ENCODE measurements around the gene DPCD. TPM values are rescaled to one million over a fixed set of nuclear protein-coding genes. Genes with fewer than 3 reads are reported as not detected.

The DPCD gene
- polyA plus RNA-seq, 1 donor from 2014 or later: 234 TPM

DNA sequence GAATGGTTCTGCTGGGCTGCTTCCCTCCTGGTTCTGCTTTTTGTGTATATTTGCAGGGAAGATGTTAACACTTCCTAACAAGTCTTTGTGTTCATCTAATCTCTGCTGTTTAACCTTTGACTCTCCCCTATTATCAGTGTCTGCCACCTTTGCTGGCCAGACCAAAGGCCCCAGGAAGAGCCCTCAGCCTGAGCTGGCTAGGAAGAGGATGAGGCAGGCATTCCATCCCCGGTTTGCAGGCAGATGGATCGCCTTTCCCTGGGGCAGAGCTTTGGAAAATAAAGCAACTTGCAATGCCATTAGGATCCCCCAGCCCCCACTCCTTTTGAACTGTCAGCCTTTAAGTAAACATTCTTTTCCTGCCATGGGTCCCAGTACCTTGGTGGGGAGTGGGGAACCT, 19.0 kb downstream of the DPCD start:
- H3K9me2 ChIP-seq (ENCODE audit: insufficient read depth, low read length): no peaks in the 10 kb centered on the region
- H3K4me2 ChIP-seq (ENCODE audit: low read length): no peak overlapping the region
- no peak overlapping the region for H2AFZ ChIP-seq (ENCODE audit: low read depth, low read length)
- no peaks in the 10 kb centered on the region for H3K79me2 ChIP-seq (replicated peaks; ENCODE audit: insufficient read depth, low read length)
- TF ChIP-seq, protein P1, sequence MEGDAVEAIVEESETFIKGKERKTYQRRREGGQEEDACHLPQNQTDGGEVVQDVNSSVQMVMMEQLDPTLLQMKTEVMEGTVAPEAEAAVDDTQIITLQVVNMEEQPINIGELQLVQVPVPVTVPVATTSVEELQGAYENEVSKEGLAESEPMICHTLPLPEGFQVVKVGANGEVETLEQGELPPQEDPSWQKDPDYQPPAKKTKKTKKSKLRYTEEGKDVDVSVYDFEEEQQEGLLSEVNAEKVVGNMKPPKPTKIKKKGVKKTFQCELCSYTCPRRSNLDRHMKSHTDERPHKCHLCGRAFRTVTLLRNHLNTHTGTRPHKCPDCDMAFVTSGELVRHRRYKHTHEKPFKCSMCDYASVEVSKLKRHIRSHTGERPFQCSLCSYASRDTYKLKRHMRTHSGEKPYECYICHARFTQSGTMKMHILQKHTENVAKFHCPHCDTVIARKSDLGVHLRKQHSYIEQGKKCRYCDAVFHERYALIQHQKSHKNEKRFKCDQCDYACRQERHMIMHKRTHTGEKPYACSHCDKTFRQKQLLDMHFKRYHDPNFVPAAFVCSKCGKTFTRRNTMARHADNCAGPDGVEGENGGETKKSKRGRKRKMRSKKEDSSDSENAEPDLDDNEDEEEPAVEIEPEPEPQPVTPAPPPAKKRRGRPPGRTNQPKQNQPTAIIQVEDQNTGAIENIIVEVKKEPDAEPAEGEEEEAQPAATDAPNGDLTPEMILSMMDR (IDR thresholded peaks at IDR 0.05; ENCODE audit: poor library complexity, severe bottlenecking): no peak
- TF ChIP-seq TAF1 (IDR thresholded peaks at IDR 0.05; ENCODE audit: low read depth) (no peak), MXI1 (conservative IDR thresholded peaks at IDR 0.05; ENCODE audit: poor library complexity, severe bottlenecking) (no peak), EZH2 (IDR thresholded peaks at IDR 0.05; ENCODE audit: borderline replicate concordance, insufficient read depth, low read length, poor library complexity, severe bottlenecking) (no peak), POLR2AphosphoS5 (IDR thresholded peaks at IDR 0.05) (no peak), RAD21 (conservative IDR thresholded peaks at IDR 0.05) (no peak), SMC3 (conservative IDR thresholded peaks at IDR 0.05; ENCODE audit: poor library complexity) (no peak), EP300 (conservative IDR thresholded peaks at IDR 0.05; ENCODE audit: poor library complexity, severe bottlenecking) (no peak)
- TF ChIP-seq, protein P2, sequence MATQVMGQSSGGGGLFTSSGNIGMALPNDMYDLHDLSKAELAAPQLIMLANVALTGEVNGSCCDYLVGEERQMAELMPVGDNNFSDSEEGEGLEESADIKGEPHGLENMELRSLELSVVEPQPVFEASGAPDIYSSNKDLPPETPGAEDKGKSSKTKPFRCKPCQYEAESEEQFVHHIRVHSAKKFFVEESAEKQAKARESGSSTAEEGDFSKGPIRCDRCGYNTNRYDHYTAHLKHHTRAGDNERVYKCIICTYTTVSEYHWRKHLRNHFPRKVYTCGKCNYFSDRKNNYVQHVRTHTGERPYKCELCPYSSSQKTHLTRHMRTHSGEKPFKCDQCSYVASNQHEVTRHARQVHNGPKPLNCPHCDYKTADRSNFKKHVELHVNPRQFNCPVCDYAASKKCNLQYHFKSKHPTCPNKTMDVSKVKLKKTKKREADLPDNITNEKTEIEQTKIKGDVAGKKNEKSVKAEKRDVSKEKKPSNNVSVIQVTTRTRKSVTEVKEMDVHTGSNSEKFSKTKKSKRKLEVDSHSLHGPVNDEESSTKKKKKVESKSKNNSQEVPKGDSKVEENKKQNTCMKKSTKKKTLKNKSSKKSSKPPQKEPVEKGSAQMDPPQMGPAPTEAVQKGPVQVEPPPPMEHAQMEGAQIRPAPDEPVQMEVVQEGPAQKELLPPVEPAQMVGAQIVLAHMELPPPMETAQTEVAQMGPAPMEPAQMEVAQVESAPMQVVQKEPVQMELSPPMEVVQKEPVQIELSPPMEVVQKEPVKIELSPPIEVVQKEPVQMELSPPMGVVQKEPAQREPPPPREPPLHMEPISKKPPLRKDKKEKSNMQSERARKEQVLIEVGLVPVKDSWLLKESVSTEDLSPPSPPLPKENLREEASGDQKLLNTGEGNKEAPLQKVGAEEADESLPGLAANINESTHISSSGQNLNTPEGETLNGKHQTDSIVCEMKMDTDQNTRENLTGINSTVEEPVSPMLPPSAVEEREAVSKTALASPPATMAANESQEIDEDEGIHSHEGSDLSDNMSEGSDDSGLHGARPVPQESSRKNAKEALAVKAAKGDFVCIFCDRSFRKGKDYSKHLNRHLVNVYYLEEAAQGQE (IDR thresholded peaks at IDR 0.05; ENCODE audit: borderline replicate concordance): no peak
- H3K27me3 ChIP-seq (ENCODE audit: insufficient read depth, low read depth, low read length): no peaks in the 10 kb centered on the region
- H3K27ac ChIP-seq (ENCODE audit: low read length): no peak overlapping the region
- no peaks in the 10 kb centered on the region for H3F3A ChIP-seq (ENCODE audit: insufficient read depth, low read length, poor library complexity, severe bottlenecking)
- no peaks in the 10 kb centered on the region for H3K9me3 ChIP-seq (ENCODE audit: low read length)
- H3K9ac ChIP-seq (ENCODE audit: low read length): no peak overlapping the region
- H4K20me1 ChIP-seq (ENCODE audit: insufficient read depth): no peaks in the 10 kb centered on the region
- H3K36me3 ChIP-seq (ENCODE audit: insufficient read depth, low read length): no peaks in the 10 kb centered on the region
- H3K4me3 ChIP-seq (ENCODE audit: low read length): no peak overlapping the region

DNA sequence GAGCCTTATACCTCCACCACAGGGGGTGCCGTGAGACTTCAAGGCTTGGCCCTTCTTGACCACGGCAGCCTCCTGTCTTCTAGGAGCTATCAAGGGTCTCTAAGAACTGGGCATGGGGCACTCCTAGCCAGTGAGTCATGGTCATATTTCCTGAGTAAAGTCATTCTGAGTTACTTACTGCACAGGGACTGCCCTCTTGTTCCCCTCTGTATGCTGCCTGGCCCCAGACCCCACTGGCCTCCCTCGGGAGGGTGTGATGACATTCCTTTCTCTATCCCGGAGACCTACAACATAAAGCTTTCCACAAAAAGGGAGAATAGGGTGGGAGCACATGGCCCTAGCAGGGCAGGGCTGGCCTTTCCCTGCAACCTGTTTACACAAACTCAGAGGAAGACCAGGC, 21.4 kb downstream of the DPCD start:
- Histone ChIP-seq H4K20me1 (ENCODE audit: insufficient read depth) (no peaks in the 10 kb centered on the region), H2AFZ (ENCODE audit: low read depth, low read length) (no peak overlapping the region), H3K27ac (ENCODE audit: low read length) (no peak overlapping the region), H3K4me2 (ENCODE audit: low read length) (no peak overlapping the region), H3K4me3 (ENCODE audit: low read length) (no peak overlapping the region), H3K36me3 (ENCODE audit: insufficient read depth, low read length) (no peaks in the 10 kb centered on the region), H3K9me3 (ENCODE audit: low read length) (no peaks in the 10 kb centered on the region), H3K9me2 (ENCODE audit: insufficient read depth, low read length) (no peaks in the 10 kb centered on the region), H3K79me2 (replicated peaks; ENCODE audit: insufficient read depth, low read length) (no peaks in the 10 kb centered on the region), H3K9ac (ENCODE audit: low read length) (no peak overlapping the region), H3K27me3 (ENCODE audit: insufficient read depth, low read depth, low read length) (no peaks in the 10 kb centered on the region), H3F3A (ENCODE audit: insufficient read depth, low read length, poor library complexity, severe bottlenecking) (no peaks in the 10 kb centered on the region)
- TF ChIP-seq, protein P1 (IDR thresholded peaks at IDR 0.05; ENCODE audit: poor library complexity, severe bottlenecking): no peak
- TF ChIP-seq EZH2 (IDR thresholded peaks at IDR 0.05; ENCODE audit: borderline replicate concordance, insufficient read depth, low read length, poor library complexity, severe bottlenecking) (no peak), RAD21 (conservative IDR thresholded peaks at IDR 0.05) (no peak), MXI1 (conservative IDR thresholded peaks at IDR 0.05; ENCODE audit: poor library complexity, severe bottlenecking) (no peak), EP300 (conservative IDR thresholded peaks at IDR 0.05; ENCODE audit: poor library complexity, severe bottlenecking) (no peak), TAF1 (IDR thresholded peaks at IDR 0.05; ENCODE audit: low read depth) (no peak), POLR2AphosphoS5 (IDR thresholded peaks at IDR 0.05) (no peak), SMC3 (conservative IDR thresholded peaks at IDR 0.05; ENCODE audit: poor library complexity) (no peak)
- TF ChIP-seq, protein P2 (IDR thresholded peaks at IDR 0.05; ENCODE audit: borderline replicate concordance): no peak

All from neural cell (in vitro differentiated cells).